NCI-H2107 treated with DMSO at 0.1 percent for 48 hours (cell line): Measurements from ENCODE around the gene LRRC27.
A peak's percentile ranks its signal among the peaks of the same experiment; 100 is the strongest.
"Not testable (repeated sequence)": the region's sequence is repeated elsewhere in the genome, so short reads cannot be mapped to it uniquely, and the experiment has no call there.

Source experiments
- DNase-seq: peaks from one replicate; lab custom pipeline; 2025; ENCODE audit not compliant: unreplicated experiment; lab: John Stamatoyannopoulos, UW

LRRC27 gene

DNA sequence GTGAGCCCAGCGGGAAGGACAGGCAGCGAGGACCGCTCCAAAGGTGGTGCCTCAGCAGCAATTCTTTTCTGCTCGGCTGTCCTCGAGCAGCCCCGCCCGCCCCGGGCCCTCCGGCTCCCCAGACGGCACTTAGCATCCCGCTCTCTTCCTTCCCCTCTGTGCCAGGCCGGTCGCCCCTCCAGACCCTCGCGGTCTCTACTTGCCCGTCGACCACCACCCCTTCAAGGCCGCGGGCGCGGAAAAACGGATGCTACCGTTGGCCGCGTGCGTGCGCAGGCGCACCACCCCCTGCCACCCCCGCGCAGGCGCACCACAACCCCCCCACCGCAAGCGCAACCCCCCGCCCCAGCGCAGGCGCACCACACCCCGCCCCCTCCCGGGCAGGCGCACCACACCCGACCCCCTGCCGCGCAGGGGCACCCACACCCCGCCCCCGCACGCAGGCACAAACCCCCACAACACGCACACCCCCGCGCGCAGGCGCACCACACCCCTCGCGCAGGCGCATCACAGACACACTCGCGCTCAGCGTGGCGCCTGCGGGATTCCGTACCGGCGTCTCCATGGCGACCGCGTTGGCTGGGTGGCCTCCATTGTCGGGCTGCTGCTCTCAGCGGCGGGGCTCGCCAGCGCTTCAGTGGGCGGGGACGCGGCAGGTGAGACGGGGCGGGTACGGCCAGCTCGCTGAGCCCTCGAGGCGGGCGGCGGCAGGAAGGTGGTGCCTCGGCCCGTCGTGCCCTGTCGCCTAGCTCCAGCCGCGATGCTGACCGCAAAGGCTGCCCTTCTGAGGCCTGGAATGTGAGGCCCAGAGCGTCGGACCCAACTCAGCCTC, at the start of gene LRRC27:
Gene LRRC27, plus strand, starts transcription at position 593 of the 832 bp plus-strand sequence. CDS start 1,332 bp downstream, outside the sequence.
- peak; percentile 74 for DNase-seq

DNA sequence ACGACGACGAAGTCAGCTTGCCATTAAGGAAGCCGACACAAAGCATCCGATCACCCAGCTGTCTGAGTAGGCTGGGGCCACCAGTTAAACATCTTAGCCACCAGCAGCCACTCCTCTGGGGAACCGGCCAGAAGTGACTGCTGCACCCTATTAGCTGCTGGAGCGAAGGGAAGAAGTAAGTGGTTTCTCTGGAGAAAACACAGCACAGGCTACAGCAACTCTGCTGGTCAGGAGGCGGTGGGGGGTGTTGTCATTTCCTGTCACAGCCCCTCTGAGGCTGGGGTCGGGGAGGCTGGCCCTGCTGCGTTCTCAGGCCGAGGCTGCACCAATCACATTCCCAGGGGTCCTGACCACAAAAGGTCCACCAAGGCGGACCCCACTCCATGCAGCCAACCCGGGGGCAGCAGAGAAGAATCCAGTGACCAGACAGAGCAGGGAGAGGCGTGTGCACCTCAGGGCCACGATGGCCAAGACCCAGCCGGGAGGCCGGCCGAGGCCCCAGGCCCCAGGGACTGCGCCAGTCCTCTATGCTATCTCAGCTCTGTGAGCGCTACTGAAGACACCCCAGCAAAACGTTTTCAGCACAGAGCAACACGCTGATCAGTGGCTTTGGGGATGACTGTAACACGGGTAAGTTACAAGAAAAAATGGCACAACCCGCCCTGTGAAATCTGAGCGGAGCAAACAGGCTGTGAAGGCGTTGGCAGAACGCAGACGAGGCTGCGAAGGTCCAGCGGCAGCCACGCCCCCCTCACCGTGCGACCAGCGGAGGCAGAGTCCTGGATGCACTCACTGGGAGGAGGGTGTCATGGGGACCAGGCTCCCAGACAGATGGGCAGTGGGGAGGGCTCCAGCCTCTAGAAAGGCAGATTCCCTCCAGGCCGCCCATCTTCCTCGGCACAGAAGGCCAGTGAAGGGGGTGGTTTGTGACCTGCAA, 49.1 kb upstream of the LRRC27 start:
- DNase-seq, result no peak

- no peak for DNase-seq
Measured at GRCh38 chr10:132283604-132284382, 48.2 kb upstream of the LRRC27 start.

DNA sequence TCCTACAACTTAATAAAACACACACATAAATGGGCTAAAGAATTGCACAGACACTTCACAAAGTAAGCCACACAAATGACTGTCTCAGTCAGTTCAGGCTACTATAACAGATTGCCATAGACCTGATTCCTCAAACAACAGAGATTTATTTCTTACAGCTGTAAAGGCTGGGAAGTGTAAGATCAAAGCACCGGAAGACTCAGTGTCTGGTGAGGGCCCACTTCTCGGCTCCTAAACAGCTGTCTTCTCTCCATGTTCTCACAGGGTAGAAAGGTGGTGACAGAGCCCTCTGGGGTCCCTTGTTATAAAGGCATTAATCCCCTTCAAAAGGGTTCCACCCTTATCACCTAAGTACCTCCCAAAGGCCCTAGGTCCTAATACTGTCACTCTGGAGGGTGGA, 42.6 kb upstream of the LRRC27 start:
- DNase-seq, result no peak

DNA sequence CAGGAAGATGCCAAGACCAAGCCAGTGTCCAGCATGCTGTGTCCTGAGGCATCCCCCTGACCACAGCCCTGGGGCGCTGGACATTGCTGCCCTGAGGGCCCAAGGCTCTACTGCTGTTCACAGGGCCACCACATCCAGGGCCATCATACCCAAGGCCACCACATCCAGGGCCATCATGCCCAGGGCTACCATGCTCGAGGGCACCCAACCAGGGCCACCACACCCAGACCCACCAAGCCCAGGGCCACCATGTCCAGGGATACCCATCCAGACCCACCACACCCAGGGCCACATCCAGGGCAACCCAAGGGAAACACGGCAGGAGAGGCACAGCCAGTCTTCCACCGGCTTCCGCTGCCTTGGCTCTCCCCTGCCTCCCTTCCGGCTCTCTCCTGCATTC, 41.4 kb upstream of the LRRC27 start:
- DNase-seq, result no peak

- no peak for DNase-seq
Measured at GRCh38 chr10:132291826-132292225, 40.2 kb upstream of the LRRC27 start.

GRCh38 chr10:132292287-132293200, 39.4 kb upstream of the LRRC27 start:
- no peak for DNase-seq

GRCh38 chr10:132293201-132293812, 38.7 kb upstream of the LRRC27 start:
- no peak for DNase-seq

DNA sequence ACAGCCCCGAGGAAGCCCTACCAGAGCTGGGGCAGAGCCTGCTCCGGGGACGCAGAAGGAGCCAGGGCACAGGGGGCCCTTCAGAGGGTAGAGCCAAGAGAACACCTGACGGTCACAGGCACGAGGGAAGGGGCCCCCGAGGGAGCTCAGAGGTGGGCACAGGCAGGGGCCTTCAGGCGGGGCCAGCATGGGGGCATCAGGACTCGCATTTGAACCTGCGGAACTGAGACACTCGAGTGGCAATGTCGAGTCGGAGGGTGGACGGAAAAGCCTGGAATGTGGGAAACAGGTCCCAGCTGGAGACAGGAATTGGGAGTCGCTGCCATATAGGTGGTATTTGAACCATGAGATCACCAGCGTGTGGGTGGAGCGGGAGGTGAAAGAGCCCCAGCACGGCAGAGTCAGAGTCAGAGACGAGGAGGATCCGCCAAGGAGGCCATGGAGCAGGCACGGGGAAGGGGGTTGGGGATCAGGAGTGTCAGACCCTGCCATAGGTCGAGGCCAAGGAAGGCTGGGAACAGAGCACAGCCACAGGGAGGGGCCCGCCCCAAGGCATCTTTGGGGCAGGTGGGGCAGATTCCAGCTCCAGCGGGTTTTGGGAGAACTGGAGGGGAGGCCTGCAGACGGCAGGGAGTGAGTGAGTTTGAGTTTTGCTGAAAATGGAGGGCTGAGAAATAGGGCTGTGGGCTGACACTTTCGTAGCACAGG, 38.0 kb upstream of the LRRC27 start:
- no peak for DNase-seq

DNA sequence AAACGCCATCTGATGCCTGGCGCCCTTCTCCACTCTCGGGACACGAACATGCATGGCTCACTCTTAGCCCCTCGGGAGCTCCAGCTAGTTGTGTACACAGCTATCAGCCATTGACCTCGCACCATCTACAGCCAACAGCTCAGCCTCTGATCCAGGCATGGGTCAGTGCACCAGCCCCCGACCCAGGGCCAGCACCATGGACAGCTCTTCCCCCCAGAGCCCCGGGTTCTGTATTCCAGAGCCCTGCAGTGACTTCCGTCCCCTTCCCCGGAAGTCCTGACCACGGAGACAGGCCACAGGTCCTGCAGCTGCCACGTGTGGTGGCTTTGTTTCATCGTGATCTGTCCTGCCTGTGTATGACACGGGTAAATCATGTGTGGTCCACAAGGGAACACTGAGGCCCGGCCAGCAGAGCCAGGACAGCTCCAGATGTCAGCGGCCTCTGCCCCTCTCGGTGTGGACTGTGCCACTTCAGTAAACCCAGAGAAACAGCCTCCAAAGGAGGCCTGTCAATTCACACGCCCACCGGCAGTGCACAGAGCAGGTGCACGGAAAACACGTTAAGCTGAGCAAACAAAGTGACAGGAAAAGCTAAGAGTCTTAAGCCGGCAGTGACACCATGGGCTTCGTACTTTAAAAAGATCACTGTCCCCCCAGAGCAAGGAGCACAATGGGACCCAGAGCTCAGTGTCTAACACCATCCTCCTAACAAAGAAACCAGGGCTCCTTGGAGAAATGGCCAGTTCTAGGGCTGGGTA, 37.3 kb upstream of the LRRC27 start:
- peak; percentile 27 for DNase-seq

DNA sequence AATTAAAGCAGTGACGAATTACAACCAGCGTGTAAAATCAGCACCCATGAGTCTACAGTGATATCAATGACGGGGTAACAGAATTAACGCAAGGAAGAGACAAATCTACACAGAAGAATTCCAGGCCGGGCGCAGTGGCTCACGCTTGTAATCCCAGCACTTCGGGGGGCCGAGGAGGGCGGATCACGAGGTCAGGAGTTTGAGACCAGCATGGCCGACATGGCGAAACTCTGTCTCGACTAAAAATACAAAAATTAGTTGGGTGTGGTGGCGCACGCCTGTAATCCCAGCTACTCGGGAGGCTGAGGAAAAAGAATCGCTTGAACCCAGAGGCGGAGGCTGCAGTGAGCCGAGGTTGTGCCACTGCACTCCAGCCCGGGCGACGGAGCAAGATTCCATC, 36.5 kb upstream of the LRRC27 start:
- DNase-seq, result not testable (repeated sequence)

GRCh38 chr10:132296666-132297443, 35.1 kb upstream of the LRRC27 start:
- DNase-seq, result no peak

- peak; percentile 52 for DNase-seq
Measured at GRCh38 chr10:132297526-132297925, 34.5 kb upstream of the LRRC27 start.

DNA sequence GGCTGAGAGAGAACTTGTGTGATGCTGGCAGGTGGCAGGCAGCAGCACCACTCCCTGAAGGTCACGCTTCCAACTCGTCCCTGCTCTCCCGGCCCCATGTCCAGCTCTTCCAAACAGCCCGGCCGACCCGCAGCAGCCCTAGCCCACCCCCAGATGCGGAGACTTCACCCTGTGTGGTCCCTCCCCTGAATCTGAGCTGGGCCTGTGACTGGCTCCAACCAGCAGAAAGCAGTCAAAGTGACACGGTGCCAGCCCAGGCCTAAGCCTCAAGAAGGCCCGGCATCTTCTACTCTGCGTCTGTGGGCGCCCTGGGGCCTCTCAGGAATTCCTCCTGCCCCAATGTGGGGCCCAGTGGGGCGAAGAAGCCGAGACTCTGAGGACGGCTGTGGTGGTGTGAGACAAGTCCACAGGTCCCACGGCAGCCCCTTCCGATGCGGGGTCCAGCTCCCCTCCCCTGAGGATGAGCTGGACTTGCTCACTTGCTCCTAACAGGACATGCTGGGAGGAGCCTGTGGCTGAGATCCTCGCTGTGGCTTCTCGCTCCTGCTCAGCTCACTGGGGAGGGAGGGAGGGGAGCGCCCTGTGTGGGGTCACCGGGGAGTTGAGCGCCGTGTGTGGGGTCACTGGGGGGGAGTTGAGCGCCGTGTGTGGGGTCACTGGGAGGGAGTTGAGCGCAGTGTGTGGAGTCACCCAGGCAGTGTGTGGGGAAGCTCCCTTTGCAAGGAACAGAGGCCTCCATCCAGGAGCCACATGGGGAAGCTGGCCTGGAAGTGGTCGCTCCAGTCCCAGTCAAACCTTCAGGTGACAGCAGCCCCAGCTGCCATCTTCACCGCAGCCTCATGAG, 33.7 kb upstream of the LRRC27 start:
- no peak for DNase-seq

DNA sequence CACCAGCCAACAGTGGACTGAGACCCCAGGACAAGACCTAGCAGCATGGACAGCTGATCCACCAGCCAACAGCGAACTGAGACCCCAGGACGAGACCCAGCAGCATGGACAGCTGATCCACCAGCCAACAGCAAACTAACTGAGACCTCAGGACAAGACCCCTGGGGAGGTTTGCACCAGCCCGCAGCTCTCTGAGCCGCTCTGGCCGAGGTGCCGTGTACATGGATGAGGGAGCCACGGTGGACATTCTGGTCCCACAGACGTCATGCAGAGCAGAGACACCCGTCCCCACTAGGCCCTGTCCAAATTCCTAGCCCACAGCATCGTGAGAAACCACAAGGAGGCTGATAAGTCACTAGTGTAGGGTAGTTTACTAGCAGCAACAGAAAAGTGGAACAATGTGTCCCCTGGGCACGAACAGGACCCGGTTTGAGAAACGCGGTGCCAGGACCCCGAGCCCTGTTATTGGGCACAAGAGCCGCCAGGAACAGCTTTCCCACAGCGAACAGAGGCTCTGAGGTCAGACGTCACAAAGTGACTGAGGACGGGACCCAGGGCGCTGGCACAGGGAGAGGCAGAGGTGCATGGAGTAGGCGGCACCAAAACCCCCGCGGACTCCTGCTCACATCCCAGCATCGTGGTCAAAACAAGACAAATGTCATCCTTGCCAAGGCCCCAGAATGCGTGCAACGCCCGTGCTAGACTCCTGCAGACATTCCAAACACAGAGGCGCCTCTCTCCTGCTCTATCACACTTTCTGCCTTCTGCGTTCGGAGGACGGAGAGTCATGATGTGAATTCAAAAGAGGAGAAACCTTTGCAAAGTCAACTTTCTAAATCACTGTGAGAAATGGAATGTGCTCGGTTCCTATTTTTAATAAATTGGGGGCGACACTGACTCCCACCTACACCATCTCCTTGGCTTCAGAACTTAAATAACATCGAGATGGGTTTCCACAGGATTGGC, 32.3 kb upstream of the LRRC27 start:
- no peak for DNase-seq
